NT2/D1 (cell line): ENCODE results near the gene SERINC2.

Source experiments
- DNase-seq: peaks from one replicate; pipeline ENCODE4 v3.0.0-alpha.2; 2011; ENCODE audit warnings: low read depth, low spot score
- H3K27me3 ChIP-seq: 2 replicates; pipeline ENCODE4 v1.6.0; 2011; ENCODE audit warnings: mild to moderate bottlenecking; ENCODE audit not compliant: insufficient read length, insufficient read depth
- H3K36me3 ChIP-seq: 2 replicates; pipeline ENCODE4 v1.6.1; 2011; ENCODE audit warnings: mild to moderate bottlenecking, low read length, mixed read lengths; ENCODE audit not compliant: insufficient read depth, insufficient read length
- H3K4me1 ChIP-seq: 2 replicates; pipeline ENCODE4 v1.5.1; 2011; ENCODE audit not compliant: insufficient read depth, insufficient read length
- H3K4me3 ChIP-seq: 2 replicates; pipeline ENCODE4 v1.5.1; 2011; ENCODE audit warnings: low read depth; ENCODE audit not compliant: insufficient read length
- H3K9ac ChIP-seq: 2 replicates; pipeline ENCODE4 v1.6.0; 2011; ENCODE audit warnings: low read depth; ENCODE audit not compliant: insufficient read length
- H3K9me3 ChIP-seq: 2 replicates; pipeline ENCODE4 v1.5.1; 2011; ENCODE audit warnings: mild to moderate bottlenecking, low read length; ENCODE audit not compliant: insufficient read depth
- SUZ12 ChIP-seq: IDR thresholded peaks from 2 replicates; pipeline ENCODE4 v1.6.1; 2011; ENCODE audit not compliant: insufficient read length, insufficient read depth; ENCODE audit errors: extremely low read depth
- YY1 ChIP-seq: IDR thresholded peaks from 2 replicates; pipeline ENCODE4 v1.6.1; 2011; ENCODE audit not compliant: insufficient read length, insufficient read depth
- ZNF274 ChIP-seq: IDR thresholded peaks from 2 replicates; pipeline ENCODE4 v1.6.1; 2011; ENCODE audit warnings: mild to moderate bottlenecking, low read depth, low read length

SERINC2 gene

GRCh38 chr1:31417148-31417547 is 4.1 kb downstream of the SERINC2 start:
- H3K4me3 ChIP-seq: no peak overlapping the region
- no peak for TF ChIP-seq ZNF274
- no peak for TF ChIP-seq YY1
- no peak overlapping the region for H3K9ac ChIP-seq
- no peaks in the 10 kb centered on the region for H3K9me3 ChIP-seq
- peaks cover 26% of the 10 kb centered on the region for H3K4me1 ChIP-seq
- DNase-seq: no peak
- H3K27me3 ChIP-seq: peaks cover 12% of the 10 kb centered on the region
- H3K36me3 ChIP-seq: no peaks in the 10 kb centered on the region

GRCh38 chr1:31418626-31419323 is 5.8 kb downstream of the SERINC2 start:
- DNase-seq: no peak
- H3K9me3 ChIP-seq: no peaks in the 10 kb centered on the region
- no peak for TF ChIP-seq YY1
- TF ChIP-seq SUZ12: no peak
- TF ChIP-seq ZNF274: no peak
- H3K36me3 ChIP-seq: no peaks in the 10 kb centered on the region
- H3K4me3 ChIP-seq: no peak overlapping the region
- peaks cover 28% of the 10 kb centered on the region for H3K4me1 ChIP-seq
- no peak overlapping the region for H3K9ac ChIP-seq
- H3K27me3 ChIP-seq: peaks cover under 1% of the 10 kb centered on the region

DNA sequence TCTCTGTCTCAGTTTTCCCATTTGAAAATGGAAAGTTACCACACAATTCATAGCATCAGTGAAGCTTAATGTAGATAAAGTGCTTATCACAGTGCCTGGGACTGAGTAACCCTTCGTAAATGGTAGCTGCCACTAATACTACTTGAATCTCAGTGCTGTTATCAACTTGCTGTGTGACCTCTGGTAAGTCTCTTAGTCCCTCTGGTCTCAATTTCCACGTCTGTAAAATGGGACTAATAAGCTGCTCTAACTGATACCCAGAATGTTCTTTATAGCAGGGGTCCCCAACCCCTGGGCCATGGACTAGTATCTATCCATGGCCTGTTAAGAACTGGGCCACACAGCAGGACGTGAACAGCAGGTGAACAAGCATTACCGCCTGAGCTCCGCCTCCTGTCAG is 7.7 kb downstream of the SERINC2 start:
- Histone ChIP-seq H3K9ac (no peak overlapping the region), H3K4me3 (no peak overlapping the region), H3K4me1 (peaks cover 19% of the 10 kb centered on the region), H3K27me3 (no peaks in the 10 kb centered on the region), H3K9me3 (no peaks in the 10 kb centered on the region), H3K36me3 (peaks cover 5% of the 10 kb centered on the region)
- DNase-seq: no peak
- TF ChIP-seq ZNF274 (no peak), SUZ12 (no peak), YY1 (no peak)

GRCh38 chr1:31421371-31422040 is 8.5 kb downstream of the SERINC2 start:
- no peak for TF ChIP-seq ZNF274
- no peak for TF ChIP-seq SUZ12
- no peak for TF ChIP-seq YY1
- Histone ChIP-seq H3K36me3 (peaks cover 11% of the 10 kb centered on the region), H3K27me3 (no peaks in the 10 kb centered on the region), H3K4me1 (peaks cover 12% of the 10 kb centered on the region), H3K9me3 (no peaks in the 10 kb centered on the region), H3K9ac (peak overlapping the region; percentile 46), H3K4me3 (no peak overlapping the region)
- peak; percentile 55 for DNase-seq

GRCh38 chr1:31422505-31423319 is 9.7 kb downstream of the SERINC2 start:
- Histone ChIP-seq H3K27me3 (no peaks in the 10 kb centered on the region), H3K9ac (peak overlapping the region; percentile 22), H3K4me1 (peaks cover 9% of the 10 kb centered on the region), H3K36me3 (peaks cover 20% of the 10 kb centered on the region), H3K9me3 (no peaks in the 10 kb centered on the region), H3K4me3 (no peak overlapping the region)
- TF ChIP-seq SUZ12 (no peak), ZNF274 (no peak), YY1 (no peak)
- peak; percentile 59 for DNase-seq

DNA sequence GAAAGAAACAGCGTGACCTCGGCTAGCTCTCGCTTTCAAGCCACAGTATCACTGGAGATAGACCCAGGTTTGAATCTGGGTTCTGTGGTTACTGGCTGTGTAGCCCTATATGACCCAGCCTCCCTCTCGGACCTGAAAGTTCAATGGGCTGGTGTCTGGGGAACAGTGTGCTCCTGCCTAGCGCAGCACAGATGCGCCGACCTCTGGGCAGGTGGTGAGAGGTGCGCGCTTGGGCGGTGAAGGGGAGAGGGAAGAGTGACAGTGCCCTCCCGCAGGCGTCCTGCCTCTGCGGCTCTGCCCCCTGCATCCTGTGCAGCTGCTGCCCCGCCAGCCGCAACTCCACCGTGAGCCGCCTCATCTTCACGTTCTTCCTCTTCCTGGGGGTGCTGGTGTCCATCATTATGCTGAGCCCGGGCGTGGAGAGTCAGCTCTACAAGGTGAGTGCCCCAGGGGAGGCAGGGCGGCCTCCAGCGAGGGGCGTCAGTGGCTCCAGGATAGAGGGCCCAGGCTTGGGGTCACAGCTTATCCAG is 10.5 kb downstream of the SERINC2 start:
- DNase-seq: no peak
- Histone ChIP-seq H3K9ac (no peak overlapping the region), H3K4me3 (no peak overlapping the region), H3K9me3 (no peaks in the 10 kb centered on the region), H3K4me1 (peaks cover 9% of the 10 kb centered on the region), H3K27me3 (no peaks in the 10 kb centered on the region), H3K36me3 (peaks cover 20% of the 10 kb centered on the region)
- TF ChIP-seq SUZ12: no peak
- no peak for TF ChIP-seq YY1
- TF ChIP-seq ZNF274: no peak
